ENCODE data around the gene ESM1. TPM values are rescaled to one million over a fixed set of nuclear protein-coding genes. Genes with fewer than 3 reads are reported as not detected.

The ESM1 gene
- total RNA-seq, 1 donor: 19.6 TPM

DNA sequence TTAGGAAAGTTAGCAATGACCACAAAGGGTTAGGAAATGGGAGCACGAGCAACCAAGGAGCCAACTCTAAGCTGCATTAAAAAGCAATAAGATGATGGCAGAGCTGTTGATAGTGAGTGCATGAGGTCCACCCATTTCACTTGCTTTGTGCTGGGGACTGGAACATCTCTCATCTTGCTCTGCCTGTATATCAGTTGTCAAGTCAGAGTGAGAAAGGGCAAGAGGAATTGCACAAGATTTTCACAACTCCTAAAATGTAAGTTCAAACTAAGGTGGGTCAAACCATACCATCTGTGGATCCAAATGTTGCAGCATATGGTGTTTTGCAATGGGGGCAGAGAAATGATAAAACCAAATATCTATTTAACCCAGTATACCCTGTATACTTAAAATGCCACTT, 2.8 kb upstream of the ESM1 start:
- DNase-seq (ENCODE audit: low read depth): no peak

DNA sequence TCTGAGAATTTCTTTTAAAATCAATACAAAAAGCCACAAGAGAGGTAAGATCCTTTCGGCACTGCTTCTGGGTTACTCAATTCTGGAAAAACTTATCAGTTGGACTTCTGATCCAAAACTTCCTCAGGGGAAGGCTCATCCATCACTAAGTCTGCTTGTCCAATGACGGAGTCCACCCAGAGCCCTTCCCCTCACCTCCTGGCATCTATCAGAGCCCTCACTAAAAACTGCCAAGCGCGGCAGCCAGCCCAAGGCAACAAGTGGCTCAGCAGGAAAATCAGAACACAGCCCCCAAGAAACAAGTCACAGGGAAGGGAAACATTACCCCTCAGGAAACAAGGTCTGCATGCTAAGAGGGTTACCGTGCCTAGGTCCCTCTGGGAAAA, 869 bp upstream of the ESM1 start:
- peak; percentile 70 for DNase-seq (ENCODE audit: low read depth)
- H3K4me3 ChIP-seq (ENCODE audit: low read depth, low read length): no peak overlapping the region
- TF ChIP-seq, protein P1, sequence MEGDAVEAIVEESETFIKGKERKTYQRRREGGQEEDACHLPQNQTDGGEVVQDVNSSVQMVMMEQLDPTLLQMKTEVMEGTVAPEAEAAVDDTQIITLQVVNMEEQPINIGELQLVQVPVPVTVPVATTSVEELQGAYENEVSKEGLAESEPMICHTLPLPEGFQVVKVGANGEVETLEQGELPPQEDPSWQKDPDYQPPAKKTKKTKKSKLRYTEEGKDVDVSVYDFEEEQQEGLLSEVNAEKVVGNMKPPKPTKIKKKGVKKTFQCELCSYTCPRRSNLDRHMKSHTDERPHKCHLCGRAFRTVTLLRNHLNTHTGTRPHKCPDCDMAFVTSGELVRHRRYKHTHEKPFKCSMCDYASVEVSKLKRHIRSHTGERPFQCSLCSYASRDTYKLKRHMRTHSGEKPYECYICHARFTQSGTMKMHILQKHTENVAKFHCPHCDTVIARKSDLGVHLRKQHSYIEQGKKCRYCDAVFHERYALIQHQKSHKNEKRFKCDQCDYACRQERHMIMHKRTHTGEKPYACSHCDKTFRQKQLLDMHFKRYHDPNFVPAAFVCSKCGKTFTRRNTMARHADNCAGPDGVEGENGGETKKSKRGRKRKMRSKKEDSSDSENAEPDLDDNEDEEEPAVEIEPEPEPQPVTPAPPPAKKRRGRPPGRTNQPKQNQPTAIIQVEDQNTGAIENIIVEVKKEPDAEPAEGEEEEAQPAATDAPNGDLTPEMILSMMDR (IDR thresholded peaks at IDR 0.05; ENCODE audit: insufficient read depth, low read length): no peak

More for the DNA sequence above, 2.8 kb upstream of the ESM1 start:
- H3K4me3 ChIP-seq (ENCODE audit: low read depth, low read length): no peak overlapping the region
- TF ChIP-seq, protein P1 (IDR thresholded peaks at IDR 0.05; ENCODE audit: insufficient read depth, low read length): no peak

DNA sequence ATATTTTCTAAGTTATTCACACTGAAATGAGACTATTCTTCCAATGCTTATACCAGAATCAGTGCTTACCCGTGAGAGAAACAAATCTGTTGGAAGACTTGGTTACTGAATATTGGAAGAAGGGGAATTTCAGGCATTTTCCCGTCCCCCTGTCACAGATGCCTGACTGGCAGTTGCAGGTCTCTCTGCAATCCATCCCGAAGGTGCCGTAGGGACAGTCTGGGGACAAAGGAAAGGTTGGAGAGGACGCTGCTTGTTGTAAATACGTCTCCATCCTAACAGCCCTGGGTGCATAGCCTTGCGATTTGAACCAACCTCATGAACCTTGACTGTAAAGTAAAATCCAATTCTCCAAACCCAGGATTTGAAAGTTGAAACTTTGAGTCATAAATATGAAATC, 3.5 kb downstream of the ESM1 start:
- peak overlapping the region; percentile 49 for H3K4me3 ChIP-seq (ENCODE audit: low read depth, low read length)
- TF ChIP-seq, protein P1 (IDR thresholded peaks at IDR 0.05; ENCODE audit: insufficient read depth, low read length): no peak
- DNase-seq (ENCODE audit: low read depth): no peak

DNA sequence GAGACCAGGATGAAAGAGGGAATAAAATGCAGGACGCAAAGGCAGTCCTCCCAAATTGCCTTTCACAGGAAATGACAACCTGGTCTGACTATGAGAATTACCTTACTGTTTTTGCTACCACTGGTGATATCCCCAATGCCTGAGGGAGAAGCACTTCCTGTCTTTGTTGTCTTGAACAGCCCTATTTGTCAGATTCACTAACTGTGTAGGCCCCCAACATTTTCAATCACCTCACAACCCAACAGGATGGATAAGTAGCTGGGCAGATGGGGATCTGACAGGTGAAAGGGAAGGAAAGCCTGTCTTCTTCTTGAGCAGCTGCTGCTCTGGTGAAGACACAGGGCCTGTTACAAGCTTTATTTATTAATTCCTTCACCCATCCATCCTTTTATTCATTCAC, 9.7 kb downstream of the ESM1 start:
- H3K4me3 ChIP-seq (ENCODE audit: low read depth, low read length): no peak overlapping the region
- TF ChIP-seq, protein P1 (IDR thresholded peaks at IDR 0.05; ENCODE audit: insufficient read depth, low read length): no peak
- DNase-seq (ENCODE audit: low read depth): no peak

DNA sequence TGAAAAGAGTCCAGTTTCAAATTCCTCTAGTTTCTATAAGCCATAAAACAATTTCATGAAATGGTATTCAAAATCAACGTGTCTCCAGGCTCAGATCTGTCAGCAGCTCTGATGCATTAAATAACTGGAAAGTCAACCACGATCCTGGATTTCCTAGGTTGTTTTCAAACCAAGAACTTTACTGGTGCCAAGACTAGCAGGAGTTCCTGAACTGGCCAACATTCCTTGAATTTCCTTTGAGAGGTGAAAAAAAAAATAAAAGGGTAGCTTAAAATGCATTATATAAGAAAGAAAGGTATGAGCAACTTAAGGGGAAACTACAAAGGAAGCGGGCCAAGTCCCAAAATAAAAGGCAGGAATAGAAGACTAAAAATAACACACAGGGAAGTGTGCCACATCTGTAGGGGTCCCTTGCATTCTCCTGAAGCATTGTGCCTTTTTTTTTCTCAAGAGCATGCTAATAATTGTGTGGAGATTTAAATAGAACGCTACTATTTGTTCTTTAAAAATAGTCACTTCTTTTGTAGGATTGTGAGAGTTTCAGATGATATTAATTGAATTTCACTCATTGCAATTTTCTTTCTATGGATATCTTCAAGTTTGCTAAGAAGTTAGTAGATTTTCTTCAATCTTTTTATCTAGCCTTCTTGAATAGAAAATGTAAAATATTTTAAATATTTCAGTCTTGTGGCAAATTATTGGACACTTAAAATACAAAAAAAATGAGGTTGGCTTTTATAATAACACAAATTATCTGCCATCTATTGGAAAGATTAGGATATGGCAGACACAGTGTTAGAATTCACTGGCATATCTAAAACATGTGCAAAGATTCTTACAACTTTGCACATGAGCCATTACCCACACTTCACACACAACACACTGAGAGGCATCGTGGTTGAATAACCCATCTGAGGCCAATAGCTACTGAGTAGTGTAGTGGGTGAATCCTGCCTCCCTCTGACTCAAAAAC, 15.3 kb downstream of the ESM1 start:
- peak; percentile 65 for DNase-seq (ENCODE audit: low read depth)
- TF ChIP-seq, protein P1 (IDR thresholded peaks at IDR 0.05; ENCODE audit: insufficient read depth, low read length): peak; percentile 19
- H3K4me3 ChIP-seq (ENCODE audit: low read depth, low read length): no peak overlapping the region

DNA sequence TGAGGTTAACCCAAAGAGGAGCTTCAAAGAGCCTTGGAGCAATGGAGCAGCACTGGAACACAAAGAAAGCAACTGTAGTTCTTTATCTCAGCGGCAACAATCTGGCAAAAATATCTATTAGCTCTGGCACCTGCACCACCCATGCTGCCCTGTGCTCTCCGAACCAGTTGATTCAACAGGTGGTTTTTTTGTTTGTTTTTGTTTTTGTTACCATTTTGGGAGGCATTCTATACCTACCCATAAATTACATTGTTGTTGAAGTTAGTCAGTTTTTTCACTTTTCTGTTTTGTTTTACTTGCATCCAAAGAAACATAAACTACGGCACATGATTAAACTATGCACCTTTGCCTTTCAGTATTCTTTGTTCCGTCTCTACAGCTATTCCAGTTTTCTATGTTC, 16.2 kb downstream of the ESM1 start:
- TF ChIP-seq, protein P1 (IDR thresholded peaks at IDR 0.05; ENCODE audit: insufficient read depth, low read length): no peak
- DNase-seq (ENCODE audit: low read depth): no peak
- H3K4me3 ChIP-seq (ENCODE audit: low read depth, low read length): no peak overlapping the region
